GM20431 (cell line): ENCODE data around the gene ALKBH5.

Source experiments
- in situ Hi-C: fragments of 300-500 bp; cut with MseI, MboI; formaldehyde crosslinking; loops from one replicate; pipeline ENCODE4 v1.15.0; 2020; ENCODE audit warnings: low sequenced_read_pairs; ENCODE audit not compliant: unreplicated experiment

The ALKBH5 gene

GRCh38 chr17:18184143-18185031 lies 759 bp downstream of the ALKBH5 start:
- in situ Hi-C loops = no loop called here

GRCh38 chr17:18185391-18185790 lies 1.8 kb downstream of the ALKBH5 start:
- in situ Hi-C loops = no loop called here

DNA sequence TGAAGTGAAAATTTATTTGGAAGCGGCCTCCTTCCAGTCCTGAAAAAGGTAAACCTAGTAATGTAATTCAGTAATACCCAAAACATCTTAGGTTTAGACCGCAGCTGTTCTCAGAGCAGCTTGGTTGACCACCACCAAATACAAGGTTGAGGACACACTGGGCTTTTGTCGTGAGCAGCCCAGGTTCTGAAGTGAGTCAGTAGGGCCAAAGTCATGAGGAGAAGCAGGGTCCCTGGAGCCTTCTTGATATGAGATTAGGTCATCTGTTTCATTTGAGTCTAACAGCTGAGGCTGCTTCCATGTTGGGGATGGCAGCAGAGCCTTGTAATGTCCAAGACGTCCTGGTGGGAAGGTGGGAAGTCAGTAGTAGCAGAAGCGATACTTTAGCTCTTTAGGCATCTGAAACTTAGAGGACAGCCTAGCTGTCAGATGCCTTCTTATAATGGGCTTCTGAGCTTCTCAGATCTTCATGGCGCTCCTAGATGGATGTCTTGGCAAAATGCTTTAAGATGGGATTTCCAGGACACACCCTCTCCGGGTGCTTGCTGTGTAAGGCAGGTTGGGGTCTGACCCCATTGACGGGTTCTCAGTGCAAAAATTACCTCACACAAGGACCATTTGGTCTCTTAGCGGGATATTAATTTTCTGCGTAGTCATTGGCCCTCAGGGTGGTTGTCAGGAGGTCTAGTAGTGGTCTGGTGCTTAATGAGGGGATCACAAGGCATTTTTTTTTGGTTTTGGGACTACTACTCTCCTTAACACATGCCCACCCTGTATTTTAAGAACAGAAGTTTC lies 2.4 kb downstream of the ALKBH5 start:
- in situ Hi-C loops = no loop called here

GRCh38 chr17:18186627-18186982 lies 3.0 kb downstream of the ALKBH5 start:
- in situ Hi-C loops = no loop called here

DNA sequence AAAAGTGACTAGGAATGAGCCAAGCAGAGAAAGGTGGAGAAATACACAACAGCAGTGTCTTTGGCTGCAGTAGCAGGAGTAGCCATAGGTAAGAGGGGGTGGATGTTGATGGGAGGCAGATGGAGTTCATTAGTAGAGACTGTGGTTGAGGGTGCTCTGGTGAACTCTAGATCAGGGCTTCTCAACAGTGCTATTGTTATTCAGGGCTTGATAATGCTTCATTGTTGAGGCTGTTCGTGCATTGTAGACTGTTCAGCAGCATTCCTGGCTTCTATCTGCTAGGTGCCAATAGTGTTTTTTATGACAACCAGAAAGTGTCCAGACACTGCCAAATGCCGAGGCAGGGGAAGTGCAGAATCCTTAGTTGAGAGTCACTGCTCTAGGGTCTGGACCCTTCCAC lies 3.6 kb downstream of the ALKBH5 start:
- in situ Hi-C loops = no loop called here

DNA sequence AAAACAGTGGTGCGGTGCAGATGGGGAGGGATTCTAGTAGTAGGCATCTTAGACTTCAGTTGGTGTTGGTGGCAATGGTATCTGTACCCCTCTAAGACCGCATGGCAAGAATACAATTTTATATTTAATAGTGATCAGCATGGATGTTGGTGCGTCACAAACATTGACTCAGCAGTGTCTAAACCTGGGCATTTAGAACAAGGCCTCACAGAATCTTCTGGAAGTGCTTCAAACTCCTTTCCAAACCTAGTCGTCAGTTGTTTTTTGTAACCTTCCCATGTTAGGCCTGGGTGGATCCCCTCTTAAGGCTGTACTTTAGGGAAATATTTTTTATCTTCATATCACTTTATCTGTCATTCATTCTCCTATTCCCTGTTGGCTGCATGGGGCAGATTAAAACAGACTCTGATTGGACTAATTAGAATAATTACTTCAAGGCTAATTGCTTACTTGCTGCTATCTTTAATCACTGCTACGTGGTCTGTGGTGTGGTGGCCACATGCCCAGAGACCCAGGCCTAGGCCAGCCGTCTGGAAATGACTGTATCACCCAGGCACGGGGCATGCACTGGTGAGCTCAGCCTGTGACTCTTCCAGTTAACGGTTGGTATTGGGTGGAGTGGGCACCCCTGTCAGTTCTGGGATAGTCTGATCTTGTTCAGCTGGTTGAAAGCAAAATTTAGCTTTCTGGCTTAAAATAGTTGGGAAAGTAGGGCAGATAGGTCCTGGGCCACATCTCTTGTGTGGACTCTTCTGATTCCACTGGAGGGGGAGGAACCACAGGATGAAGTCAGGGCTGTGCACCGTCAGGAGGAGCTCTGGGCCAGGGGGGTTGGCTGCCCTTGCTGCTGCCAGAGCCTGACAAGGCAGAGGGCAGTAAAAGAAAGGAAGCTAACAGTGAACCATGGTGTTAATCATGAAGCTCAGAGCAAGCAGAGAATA lies 4.5 kb downstream of the ALKBH5 start:
- in situ Hi-C loops = no loop called here

DNA sequence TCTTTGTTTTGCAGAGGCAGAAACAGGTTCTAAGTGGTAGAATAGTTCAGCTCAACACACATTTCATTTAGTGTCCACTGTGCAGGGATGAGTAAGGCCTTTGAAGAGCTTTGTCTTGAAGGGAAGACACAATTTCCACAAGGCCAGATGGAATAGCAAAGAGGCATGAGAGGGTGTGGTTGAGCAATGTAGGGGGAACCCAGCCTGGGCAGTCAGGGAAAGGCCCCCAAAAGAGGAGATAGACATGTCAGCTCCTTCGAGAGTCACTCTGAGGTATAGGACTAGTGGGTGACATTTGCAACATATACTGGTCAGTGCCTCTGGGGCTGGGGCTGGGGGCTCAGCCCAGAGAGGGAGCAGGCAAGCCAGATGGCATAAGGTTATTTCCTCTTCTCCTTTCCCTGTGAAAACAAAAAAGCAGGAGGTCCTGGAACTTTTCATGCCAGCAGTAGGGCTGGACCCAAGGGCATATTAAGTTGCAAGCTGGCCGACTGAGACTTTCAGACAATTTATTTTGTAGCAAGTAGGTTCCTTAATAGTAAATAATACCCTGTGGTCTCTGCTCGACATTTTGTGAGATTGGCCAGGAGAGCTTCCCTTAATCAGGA lies 7.1 kb downstream of the ALKBH5 start:
- in situ Hi-C loops = no loop called here

DNA sequence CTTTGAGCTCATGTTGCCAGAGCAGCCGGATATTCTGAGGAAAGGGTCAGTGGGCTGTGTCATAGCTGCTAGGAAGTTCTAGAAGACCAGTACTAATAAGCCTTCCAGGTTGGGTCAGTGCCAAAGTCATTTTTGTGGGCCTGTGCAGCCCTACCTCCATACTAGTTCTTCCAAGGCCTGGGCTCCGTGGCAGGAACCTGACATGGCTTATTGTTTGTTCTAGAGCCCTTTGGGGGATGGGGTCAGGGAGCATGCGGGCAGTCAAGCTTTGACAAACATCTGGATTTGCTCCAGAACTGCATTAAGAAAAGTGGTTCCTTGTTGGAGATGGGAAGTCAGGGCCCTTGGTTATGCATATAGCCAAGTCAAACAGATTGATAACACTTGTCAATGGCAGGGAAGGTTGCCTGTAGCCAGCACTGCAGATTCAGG lies 7.6 kb downstream of the ALKBH5 start:
- in situ Hi-C loops = no loop called here

- in situ Hi-C loops = no loop called here
Measured at GRCh38 chr17:18191967-18192366, 8.3 kb downstream of the ALKBH5 start.

DNA sequence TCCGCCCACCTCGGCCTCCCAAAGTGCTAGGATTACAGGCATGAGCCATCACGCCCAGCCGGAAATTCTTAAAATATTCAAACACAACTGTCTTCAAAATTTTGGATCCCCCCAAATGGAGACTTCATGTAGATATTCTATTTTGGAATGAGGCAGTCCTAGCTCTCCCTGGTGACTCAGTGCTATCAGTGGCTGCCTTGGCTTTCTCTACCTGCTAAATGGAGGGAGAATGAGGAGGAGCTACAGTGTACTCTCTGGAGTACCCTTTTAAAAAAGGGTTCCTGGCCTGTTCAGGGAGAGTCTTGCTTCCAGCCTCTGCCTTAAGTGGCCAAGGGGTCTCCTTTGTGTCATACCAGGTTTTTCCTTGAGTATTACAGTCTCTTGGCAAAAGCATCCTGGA lies 10.8 kb downstream of the ALKBH5 start:
- in situ Hi-C loops = no loop called here

GRCh38 chr17:18194804-18195203 lies 11.2 kb downstream of the ALKBH5 start:
- in situ Hi-C loops = no loop called here

DNA sequence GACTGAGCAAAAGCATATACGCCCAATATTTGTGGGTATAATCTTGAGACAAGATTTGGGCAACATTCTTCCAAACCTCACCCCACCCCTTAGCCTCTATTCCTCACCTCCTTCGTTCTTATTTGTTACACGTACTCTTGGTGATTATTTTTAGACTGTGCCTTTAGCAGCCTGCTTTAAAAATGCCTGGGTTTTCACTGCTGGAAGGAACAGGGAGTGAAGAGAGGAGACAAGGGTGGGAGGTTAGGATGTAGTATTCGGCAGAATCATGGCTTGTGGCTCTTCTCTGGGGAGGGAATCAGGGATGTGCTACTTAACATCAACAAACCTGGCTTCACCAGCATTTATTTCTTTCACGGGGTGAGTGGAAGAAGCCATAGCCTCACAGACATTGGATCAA lies 11.6 kb downstream of the ALKBH5 start:
- in situ Hi-C loops = no loop called here

GRCh38 chr17:18197535-18198194 lies 14.0 kb downstream of the ALKBH5 start:
- in situ Hi-C loops = no loop called here

- in situ Hi-C loops = no loop called here
Measured at GRCh38 chr17:18198530-18198929, 14.9 kb downstream of the ALKBH5 start.

DNA sequence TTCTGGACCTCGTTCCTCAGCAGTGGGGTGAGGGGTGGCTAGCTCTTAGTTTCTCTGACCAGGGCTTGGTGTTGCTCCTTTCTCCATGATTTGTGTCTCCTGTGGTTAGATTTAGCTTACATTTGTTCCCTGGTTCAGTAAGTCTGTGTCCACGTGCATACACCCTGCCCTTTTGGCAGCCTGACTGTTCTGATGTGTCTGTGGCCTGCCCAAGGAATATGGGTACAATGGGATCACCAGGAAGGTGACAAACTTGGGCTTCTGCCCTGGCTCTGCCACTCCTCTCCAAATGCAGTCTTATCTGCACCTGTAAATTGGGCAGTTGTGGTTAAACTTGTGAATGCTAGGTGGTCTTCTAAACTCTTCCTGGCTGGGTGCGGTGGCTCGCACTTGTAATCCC lies 17.5 kb downstream of the ALKBH5 start:
- in situ Hi-C loops = no loop called here

GRCh38 chr17:18203308-18203707 lies 19.7 kb downstream of the ALKBH5 start:
- in situ Hi-C loops = no loop called here

DNA sequence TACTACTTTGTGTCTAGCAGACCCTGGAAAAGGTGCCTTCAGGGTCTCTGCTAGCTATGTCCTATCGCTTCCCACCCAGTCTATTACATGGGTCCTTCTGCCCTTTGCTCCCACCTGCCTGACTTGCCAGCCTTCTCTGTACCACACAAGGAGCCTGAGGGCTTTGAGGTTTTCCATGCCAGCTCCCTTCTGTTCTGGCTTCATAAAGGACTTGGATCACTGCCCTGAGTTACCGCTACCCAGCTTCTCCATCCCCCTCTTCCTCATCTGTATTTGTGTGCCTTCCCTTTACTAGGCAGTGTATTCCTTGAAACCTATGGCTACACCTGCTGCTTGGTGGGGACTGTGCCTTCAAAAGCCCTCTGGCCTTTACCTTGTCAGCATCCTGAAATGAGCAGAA lies 22.2 kb downstream of the ALKBH5 start:
- in situ Hi-C loops = no loop called here

DNA sequence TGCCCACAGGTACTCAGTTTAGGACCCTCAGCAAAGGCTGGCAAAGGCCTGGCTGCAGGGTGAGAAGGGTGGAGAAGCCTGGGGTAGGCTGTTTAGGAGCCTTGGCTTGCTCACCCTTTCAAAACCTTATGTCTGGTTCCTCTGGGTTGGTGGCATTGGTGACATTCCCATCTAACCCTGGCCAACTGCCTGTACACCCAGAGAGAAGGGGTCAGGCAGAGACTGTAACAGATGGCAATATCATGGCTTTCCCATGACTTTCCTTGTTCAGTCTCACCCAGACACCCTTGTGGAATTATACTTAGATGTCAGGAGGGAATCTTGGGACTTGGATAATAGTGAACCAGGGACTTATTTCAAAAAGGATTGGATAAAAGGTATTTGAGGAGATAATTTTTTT lies 23.3 kb downstream of the ALKBH5 start:
- in situ Hi-C loops = no loop called here

DNA sequence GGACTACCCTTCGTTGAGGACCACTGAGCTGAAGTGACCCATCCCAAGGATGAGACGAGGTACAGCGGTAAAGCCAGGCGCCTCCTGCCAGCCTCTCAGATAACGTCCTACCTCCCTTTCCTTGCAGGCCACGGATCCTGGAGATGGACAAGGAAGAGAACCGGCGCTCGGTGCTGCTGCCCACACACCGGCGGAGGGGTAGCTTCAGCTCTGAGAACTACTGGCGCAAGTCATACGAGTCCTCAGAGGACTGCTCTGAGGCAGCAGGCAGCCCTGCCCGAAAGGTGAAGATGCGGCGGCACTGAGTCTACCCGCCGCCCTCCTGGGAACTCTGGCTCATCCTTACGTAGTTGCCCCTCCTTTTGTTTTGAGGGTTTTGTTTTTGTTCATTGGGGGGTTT lies 24.5 kb downstream of the ALKBH5 start:
- in situ Hi-C loops = no loop called here
